Esophagus muscularis mucosa (tissue), 3 donors: ENCODE measurements around the gene ADCYAP1R1.

Experiments
- CTCF ChIP-seq, 3 experiments: fragments of 200-600 bp in 2 of 3; fragments of 450-650 bp in 1 of 3; sonication (generic) in 2 of 3; IDR thresholded peaks; one replicate each; pipeline ENCODE4 v1.5.1; 2017 to 2019; ENCODE audit warnings: antibody characterized with exemption in 3 of 3, mild to moderate bottlenecking in 2 of 3, moderate library complexity in 1 of 3
- POLR2A ChIP-seq: fragments of 450-650 bp; IDR thresholded peaks from one replicate; pipeline ENCODE4 v1.6.1; 2017; ENCODE audit warnings: antibody characterized with exemption, moderate library complexity, mild to moderate bottlenecking, low read depth

GRCh38 chr7:31022726-31023125 is 29.4 kb upstream of the ADCYAP1R1 start:
- TF ChIP-seq CTCF (IDR thresholded peaks at IDR 0.05) (no peak), POLR2A (no peak)
